ENCODE data around the gene SLC25A43.

Gene SLC25A43

GRCh38 chrX:119389214-119389613 is 9.9 kb upstream of the SLC25A43 start:
- TF ChIP-seq TAF1 (IDR thresholded peaks at IDR 0.05; ENCODE audit: low read depth) (no peak), EGR1 (IDR thresholded peaks at IDR 0.05) (no peak), FOXM1 (IDR thresholded peaks at IDR 0.05; ENCODE audit: borderline replicate concordance, low read depth) (no peak), ZBTB7A (IDR thresholded peaks at IDR 0.05; ENCODE audit: low read depth) (no peak), CEBPB (IDR thresholded peaks at IDR 0.05) (no peak)

- no peak for TF ChIP-seq YY1 (IDR thresholded peaks at IDR 0.05; ENCODE audit: low read depth)
- TF ChIP-seq EGR1 (IDR thresholded peaks at IDR 0.05) = no peak
- no peak for TF ChIP-seq TCF12 (IDR thresholded peaks at IDR 0.05; ENCODE audit: low read depth)
Measured at GRCh38 chrX:119389871-119390501, 9.2 kb upstream of the SLC25A43 start.

GRCh38 chrX:119391279-119391678 is 7.9 kb upstream of the SLC25A43 start:
- peak; percentile 24; the same call in 1 of the 2 replicates for TF ChIP-seq RAD21 (IDR thresholded peaks at IDR 0.05; ENCODE audit: low read depth)
- no peak for TF ChIP-seq ZBTB7A (IDR thresholded peaks at IDR 0.05; ENCODE audit: low read depth)
- no peak for TF ChIP-seq NFIC (IDR thresholded peaks at IDR 0.05)
- TF ChIP-seq EGR1 (IDR thresholded peaks at IDR 0.05) = no peak
- TF ChIP-seq USF1 (IDR thresholded peaks at IDR 0.05) = no peak
- no peak for TF ChIP-seq YY1 (IDR thresholded peaks at IDR 0.05; ENCODE audit: low read depth)
- TF ChIP-seq FOXM1 (IDR thresholded peaks at IDR 0.05; ENCODE audit: borderline replicate concordance, low read depth) = no peak
- no peak for TF ChIP-seq REST (IDR thresholded peaks at IDR 0.05; ENCODE audit: low read depth)

GRCh38 chrX:119393144-119393543 is 6.0 kb upstream of the SLC25A43 start:
- TF ChIP-seq TAF1 (IDR thresholded peaks at IDR 0.05; ENCODE audit: low read depth) = no peak
- no peak for TF ChIP-seq USF1 (IDR thresholded peaks at IDR 0.05)
- TF ChIP-seq EGR1 (IDR thresholded peaks at IDR 0.05) = no peak
- no peak for TF ChIP-seq FOXM1 (IDR thresholded peaks at IDR 0.05; ENCODE audit: borderline replicate concordance, low read depth)
- TF ChIP-seq MAX (IDR thresholded peaks at IDR 0.05) = no peak
- TF ChIP-seq TCF12 (IDR thresholded peaks at IDR 0.05; ENCODE audit: low read depth) = no peak
- no peak for TF ChIP-seq NFIC (IDR thresholded peaks at IDR 0.05)
- no peak for TF ChIP-seq TEAD4 (IDR thresholded peaks at IDR 0.05)
- TF ChIP-seq REST (IDR thresholded peaks at IDR 0.05; ENCODE audit: low read depth) = no peak
- TF ChIP-seq RAD21 (IDR thresholded peaks at IDR 0.05; ENCODE audit: low read depth) = no peak
- TF ChIP-seq YY1 (IDR thresholded peaks at IDR 0.05; ENCODE audit: low read depth) = no peak
- no peak for TF ChIP-seq CREB1 (IDR thresholded peaks at IDR 0.05; ENCODE audit: low read depth)
- no peak for TF ChIP-seq CEBPB (IDR thresholded peaks at IDR 0.05)
- no peak for TF ChIP-seq EP300 (IDR thresholded peaks at IDR 0.05; ENCODE audit: borderline replicate concordance)
- TF ChIP-seq ZBTB7A (IDR thresholded peaks at IDR 0.05; ENCODE audit: low read depth) = no peak

- TF ChIP-seq FOXM1 (IDR thresholded peaks at IDR 0.05; ENCODE audit: borderline replicate concordance, low read depth) (no peak), TAF1 (IDR thresholded peaks at IDR 0.05; ENCODE audit: low read depth) (no peak), MAX (IDR thresholded peaks at IDR 0.05) (no peak), EP300 (IDR thresholded peaks at IDR 0.05; ENCODE audit: borderline replicate concordance) (no peak), ZBTB7A (IDR thresholded peaks at IDR 0.05; ENCODE audit: low read depth) (no peak), RAD21 (IDR thresholded peaks at IDR 0.05; ENCODE audit: low read depth) (no peak), USF1 (IDR thresholded peaks at IDR 0.05) (no peak), REST (IDR thresholded peaks at IDR 0.05; ENCODE audit: low read depth) (no peak), TCF12 (IDR thresholded peaks at IDR 0.05; ENCODE audit: low read depth) (no peak), CREB1 (IDR thresholded peaks at IDR 0.05; ENCODE audit: low read depth) (no peak), CEBPB (IDR thresholded peaks at IDR 0.05) (no peak), EGR1 (IDR thresholded peaks at IDR 0.05) (no peak)
Measured at GRCh38 chrX:119398587-119398973, 556 bp upstream of the SLC25A43 start.

All from Ishikawa (cell line).